HG03378 (cell line): ENCODE results near the gene LDHD.
"Not testable (repeated sequence)": the region's sequence is repeated elsewhere in the genome, so short reads cannot be mapped to it uniquely, and the experiment has no call there.

Experiments
- ATAC-seq: cut with Tn5 transposase; IDR thresholded peaks from one replicate; pipeline ENCODE4 v1.9.1; 2021; ENCODE audit warnings: mild to moderate bottlenecking, moderate library complexity; ENCODE audit not compliant: unreplicated experiment

Gene LDHD

GRCh38 chr16:75116081-75116910, at the start of gene LDHD:
Gene LDHD, minus strand, starts transcription at chr16:75116780. Its CDS starts 60 bp downstream, at chr16:75116720.
- ATAC-seq: no peak

GRCh38 chr16:75160386-75160785, 43.8 kb upstream of the LDHD start:
- no peak for ATAC-seq

DNA sequence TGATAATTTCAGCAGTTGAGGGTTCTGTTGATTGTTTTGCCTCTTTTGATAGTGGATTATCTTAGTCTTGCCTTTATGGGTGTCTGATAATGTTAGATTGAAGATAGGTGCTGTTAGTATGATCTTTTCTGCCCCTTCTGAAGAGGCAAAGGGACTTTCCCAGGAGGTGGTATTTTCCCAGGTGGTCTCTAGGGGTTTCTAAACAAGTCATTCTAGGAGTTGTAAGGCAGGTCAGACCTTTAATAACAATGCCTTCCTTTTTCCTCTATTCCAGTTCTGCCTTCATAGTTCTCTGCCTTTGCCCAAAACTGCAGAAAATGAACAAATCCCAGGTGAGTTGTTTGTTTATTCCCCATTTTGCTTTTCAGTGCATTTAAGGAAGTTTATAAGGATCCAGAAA, 36.1 kb upstream of the LDHD start:
- no peak for ATAC-seq

DNA sequence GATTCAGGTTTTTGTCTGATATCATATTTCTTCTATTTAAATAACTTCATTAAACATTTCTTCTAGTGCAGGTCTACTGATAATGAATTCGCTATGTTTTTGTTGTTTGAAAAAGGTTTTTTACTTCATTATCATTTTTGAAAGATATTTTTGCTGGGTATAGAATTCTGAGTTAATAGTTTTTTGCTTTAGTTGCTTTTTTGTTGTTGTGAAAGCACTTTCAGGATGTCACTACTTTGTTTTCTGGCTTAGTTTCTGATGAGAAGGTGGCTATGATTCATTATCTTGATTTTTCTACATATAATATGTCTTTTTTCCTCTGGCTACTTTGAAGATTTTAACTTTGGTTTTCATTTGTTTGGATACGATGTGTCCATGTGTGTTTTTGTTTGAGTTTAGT, 35.2 kb upstream of the LDHD start:
- ATAC-seq: no peak

GRCh38 chr16:75148311-75149195, 32.0 kb upstream of the LDHD start, which contains the start of gene ZFP1:
Gene ZFP1, plus strand, starts transcription at chr16:75148524. Its CDS starts 4,428 bp downstream, at chr16:75152952.
- peak; percentile 75 for ATAC-seq

- no peak for ATAC-seq
Measured at GRCh38 chr16:75147968-75148310, 31.4 kb upstream of the LDHD start.

DNA sequence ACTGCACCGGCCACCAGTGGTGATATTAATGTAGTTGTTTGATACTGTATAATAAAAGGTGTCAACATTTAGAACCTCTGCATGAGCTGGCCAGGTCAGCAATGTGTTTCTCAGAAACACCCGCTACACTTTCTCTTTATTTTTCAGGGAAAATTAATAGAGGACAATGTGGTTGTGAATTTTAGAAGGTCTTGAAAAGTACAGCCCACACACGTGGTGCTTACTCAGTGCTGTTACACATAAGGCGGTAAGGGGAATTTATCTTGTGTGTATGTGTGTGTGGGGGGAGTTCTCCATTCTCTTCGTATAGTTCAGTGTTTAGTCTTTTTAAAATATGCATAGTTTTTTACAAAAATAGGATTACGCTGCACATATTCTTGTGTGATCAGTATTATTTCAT, 27.4 kb upstream of the LDHD start:
- ATAC-seq: no peak

DNA sequence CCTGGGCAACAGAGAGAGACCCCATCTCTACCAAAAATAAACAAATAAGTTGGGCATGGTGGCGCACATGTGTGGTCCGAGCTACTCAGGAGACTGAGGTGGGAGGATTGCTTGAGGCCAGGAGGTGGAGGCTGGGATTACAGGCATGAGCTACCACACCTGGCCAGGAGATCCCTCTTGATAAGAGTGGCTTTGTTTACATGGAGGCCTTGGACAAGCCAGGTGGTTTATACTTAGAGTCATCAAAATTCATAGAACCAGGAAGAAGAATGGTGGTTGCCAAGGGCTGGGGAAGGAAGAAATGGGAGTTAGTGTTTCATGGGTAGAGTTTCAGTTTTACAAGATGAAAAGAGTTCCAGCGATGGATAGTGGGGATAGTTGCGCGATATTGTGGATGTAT, 22.9 kb upstream of the LDHD start:
- ATAC-seq: no peak

DNA sequence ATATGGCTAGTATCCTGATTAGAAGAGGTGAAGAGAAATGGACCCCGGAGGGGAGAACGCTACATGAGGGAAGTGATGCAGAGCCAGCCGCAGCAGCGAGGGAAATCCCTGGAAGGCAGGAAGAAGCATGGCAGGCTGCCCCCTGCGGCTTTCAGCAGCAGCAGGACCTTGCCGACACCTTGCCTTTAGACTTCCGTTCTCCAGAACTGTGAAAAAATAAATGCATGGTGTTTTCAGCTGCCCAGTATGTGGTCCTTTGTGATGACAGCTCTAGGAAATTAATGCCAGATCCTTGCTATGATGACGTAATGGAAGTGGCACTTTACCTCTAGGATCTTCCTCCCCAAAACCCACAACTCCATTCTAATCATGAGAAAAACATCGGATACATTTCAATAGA, 22.1 kb upstream of the LDHD start:
- no peak for ATAC-seq

- ATAC-seq: no peak
Measured at GRCh38 chr16:75138233-75138632, 21.7 kb upstream of the LDHD start.

DNA sequence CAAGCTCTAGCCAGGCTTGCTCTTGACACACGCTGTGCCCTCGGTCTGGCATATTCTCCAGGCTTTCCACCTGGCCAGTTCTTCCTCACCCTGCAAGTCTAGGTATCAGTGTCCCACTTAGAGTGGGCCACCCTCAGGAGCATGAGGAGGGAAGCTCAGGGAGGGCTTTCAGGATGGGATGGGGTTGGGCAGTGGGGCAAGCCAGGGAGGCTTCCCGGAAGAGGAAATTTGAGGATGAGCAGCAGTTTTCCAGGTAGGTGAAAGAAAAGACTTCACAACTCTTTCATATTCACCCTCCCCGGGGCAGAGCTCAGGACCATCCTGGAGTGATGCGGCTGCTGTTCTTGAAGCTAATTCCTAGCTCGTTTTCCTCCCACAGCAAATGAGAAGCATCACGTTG, 14.5 kb upstream of the LDHD start:
- no peak for ATAC-seq

- no peak for ATAC-seq
Measured at GRCh38 chr16:75130150-75130771, 13.7 kb upstream of the LDHD start.

DNA sequence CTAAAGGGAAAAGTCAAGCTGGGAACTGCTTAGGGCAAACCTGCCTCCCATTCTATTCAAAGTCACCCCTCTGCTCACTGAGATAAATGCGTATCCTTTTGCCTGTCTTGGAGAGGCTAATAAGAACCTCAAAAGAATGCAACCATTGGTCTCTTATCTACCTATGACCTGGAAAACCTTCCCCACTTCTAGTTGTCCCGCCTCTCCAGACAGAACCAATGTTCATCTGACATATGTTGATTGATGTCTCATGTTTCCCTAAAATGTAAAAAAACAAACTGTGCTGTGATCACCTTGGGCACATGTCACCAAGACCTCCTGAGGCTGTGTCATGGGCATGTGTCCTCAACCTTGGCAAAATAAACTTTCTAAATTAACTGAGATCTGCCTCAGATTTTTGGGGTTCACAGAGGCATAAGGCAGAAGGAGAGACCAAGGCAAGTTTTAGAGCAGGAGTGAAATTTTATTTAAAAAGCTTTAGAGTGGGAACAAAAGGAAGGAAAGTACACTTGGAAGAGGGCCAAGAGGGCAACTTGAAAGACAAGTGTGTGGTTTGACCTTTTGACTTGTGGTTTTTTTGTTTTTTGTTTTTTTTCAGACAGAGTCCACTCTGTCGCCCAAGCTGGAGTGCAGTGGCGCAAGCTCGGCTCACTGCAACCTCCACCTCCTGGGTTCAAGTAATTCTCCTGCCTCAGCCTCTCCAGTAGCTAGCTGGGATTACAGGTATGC, 13.0 kb upstream of the LDHD start:
- not testable (repeated sequence) for ATAC-seq

- ATAC-seq: no peak
Measured at GRCh38 chr16:75127713-75128415, 11.3 kb upstream of the LDHD start.

- no peak for ATAC-seq
Measured at GRCh38 chr16:75122609-75123008, 6.0 kb upstream of the LDHD start.

DNA sequence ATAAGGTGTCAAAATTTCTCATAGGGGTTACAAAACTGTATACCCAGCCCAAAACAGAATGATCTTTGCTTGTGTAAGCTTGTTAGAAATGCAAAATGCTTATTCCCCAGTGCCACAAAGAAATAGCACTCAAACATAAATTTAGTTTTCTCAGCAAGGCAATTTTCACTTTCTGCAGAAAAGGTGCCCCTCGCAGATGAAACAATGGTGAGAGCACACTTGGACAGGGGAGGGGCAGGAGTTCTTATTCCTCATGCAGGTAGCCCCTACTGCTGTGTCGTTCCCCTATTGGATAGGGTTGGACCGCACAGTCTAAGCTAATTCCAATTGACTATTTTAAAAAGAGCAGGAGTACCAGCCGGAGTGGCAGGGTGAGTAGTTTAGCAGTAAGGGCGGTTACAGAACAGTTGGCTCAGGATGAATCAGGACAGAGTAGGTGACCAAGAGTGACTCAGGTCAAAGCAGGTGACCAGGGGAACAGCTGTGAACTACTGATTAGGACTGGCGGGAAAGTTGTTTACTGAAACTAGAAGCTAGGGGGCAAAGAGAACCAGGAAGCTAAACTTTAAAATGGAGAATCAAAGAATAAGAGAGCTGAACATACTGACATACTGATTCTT, 5.5 kb upstream of the LDHD start:
- no peak for ATAC-seq

DNA sequence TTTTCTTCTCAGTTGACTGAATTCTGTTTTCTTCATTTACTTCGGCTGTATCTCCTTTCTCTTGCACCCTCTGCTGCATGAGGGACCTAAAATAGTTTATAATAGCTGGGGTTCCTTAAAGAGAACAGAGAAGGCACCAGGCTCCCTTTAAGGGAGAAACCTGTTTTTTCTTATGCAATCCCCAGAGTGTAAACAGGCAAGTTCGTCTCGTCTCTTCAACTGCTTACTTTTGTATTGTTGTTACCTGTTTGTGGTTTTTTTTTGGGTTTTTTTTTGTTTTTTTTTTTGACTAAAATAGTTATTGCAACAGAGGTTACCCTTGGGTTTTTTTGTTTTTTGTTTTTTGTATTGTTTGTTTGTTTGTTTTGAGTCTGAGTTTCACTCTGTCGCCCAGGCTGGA, 3.7 kb upstream of the LDHD start:
- ATAC-seq: no peak

GRCh38 chr16:75118943-75119539, 2.5 kb upstream of the LDHD start:
- no peak for ATAC-seq

GRCh38 chr16:75116911-75117245, 298 bp upstream of the LDHD start:
- no peak for ATAC-seq
